HG03039 (cell line): ENCODE data around the gene MRPL34.

Experiments
- ATAC-seq: cut with Tn5 transposase; IDR thresholded peaks from one replicate; pipeline ENCODE4 v1.9.1; 2021; ENCODE audit warnings: mild to moderate bottlenecking, moderate library complexity; ENCODE audit not compliant: unreplicated experiment

Gene MRPL34

GRCh38 chr19:17327654-17328516 is 22.2 kb downstream of the MRPL34 start:
- no peak for ATAC-seq

GRCh38 chr19:17328517-17329365 is 23.1 kb downstream of the MRPL34 start:
- ATAC-seq, result no peak

GRCh38 chr19:17329366-17330261 is 23.9 kb downstream of the MRPL34 start:
- ATAC-seq, result no peak

- ATAC-seq, result no peak
Observed at GRCh38 chr19:17330262-17331044, 24.8 kb downstream of the MRPL34 start.

GRCh38 chr19:17331045-17331558 is 25.4 kb downstream of the MRPL34 start:
- ATAC-seq, result no peak

GRCh38 chr19:17332360-17332676 is 26.6 kb downstream of the MRPL34 start:
- no peak for ATAC-seq

GRCh38 chr19:17332677-17333581 is 27.3 kb downstream of the MRPL34 start:
- ATAC-seq, result no peak

- ATAC-seq, result no peak
Observed at GRCh38 chr19:17333611-17334413, 28.1 kb downstream of the MRPL34 start.

GRCh38 chr19:17334414-17335409 is 29.0 kb downstream of the MRPL34 start, which contains the start of gene ANO8:
Gene ANO8 (minus strand): TSS chr19:17334855. CDS start chr19:17334670, 185 bp downstream.
- peak; percentile 40 for ATAC-seq

GRCh38 chr19:17335575-17335974 is 29.9 kb downstream of the MRPL34 start:
- ATAC-seq, result no peak

GRCh38 chr19:17336872-17337674 is 31.4 kb downstream of the MRPL34 start, which contains the start of gene GTPBP3:
Gene GTPBP3 (plus strand): TSS chr19:17337553. CDS start chr19:17337612, 59 bp downstream.
- peak; percentile 67 for ATAC-seq

GRCh38 chr19:17337675-17338432 is 32.2 kb downstream of the MRPL34 start:
- no peak for ATAC-seq

- ATAC-seq, result no peak
Observed at GRCh38 chr19:17338433-17339078, 32.9 kb downstream of the MRPL34 start.

- no peak for ATAC-seq
Observed at GRCh38 chr19:17339088-17339741, 33.5 kb downstream of the MRPL34 start.
